BJ (cell line): ENCODE data around the gene SULF2. TPM values are rescaled to one million over a fixed set of nuclear protein-coding genes. Genes with fewer than 3 reads are reported as not detected.

ENCODE experiments used
- CTCF ChIA-PET: fragments of 350-600 bp; formaldehyde crosslinking; extraction: SDS; loops from one replicate; lab custom pipeline; 2021; ENCODE audit warnings: antibody characterized with exemption, inconsistent platforms; lab: Yijun Ruan, JAX
- POLR2A ChIA-PET: fragments of 300-600 bp; sonication (Branson Sonifier 250); formaldehyde crosslinking; extraction: SDS; loops from one replicate; lab custom pipeline; 2021; ENCODE audit warnings: antibody characterized with exemption; lab: Charles Lee
- DNase-seq: peaks from one replicate; pipeline ENCODE4 v3.0.0-alpha.2; 2011; ENCODE audit warnings: low read depth
- H3K27me3 ChIP-seq: 2 replicates; pipeline ENCODE4 v1.6.0; 2011; ENCODE audit warnings: low read length; ENCODE audit not compliant: control insufficient read depth, insufficient read depth
- H3K36me3 ChIP-seq: 2 replicates; pipeline ENCODE4 v1.5.1; 2011; ENCODE audit warnings: low read length; ENCODE audit not compliant: control insufficient read depth, insufficient read depth
- H3K4me3 ChIP-seq: 2 replicates; pipeline ENCODE4 v1.5.1; 2011; ENCODE audit warnings: low read depth, mild to moderate bottlenecking, control low read depth, low read length
- polyA plus RNA-seq: library from polyadenylated mRNA; depleted of rRNA; stranded (reverse); fragments of >200 nt; gene quantifications from 2 replicates; pipeline ENCODE4 v1.2.3, GENCODE V29; 2011
- TF ChIP-seq, protein P1 (sequence below): IDR thresholded peaks from 2 replicates; pipeline ENCODE4 v1.5.1; 2011; ENCODE audit warnings: low read depth, mild to moderate bottlenecking, control low read depth, inconsistent platforms, low read length, moderate library complexity; ENCODE audit not compliant: insufficient read depth

SULF2 gene
- polyA plus RNA-seq, 1 experiment = 13.2 TPM

DNA sequence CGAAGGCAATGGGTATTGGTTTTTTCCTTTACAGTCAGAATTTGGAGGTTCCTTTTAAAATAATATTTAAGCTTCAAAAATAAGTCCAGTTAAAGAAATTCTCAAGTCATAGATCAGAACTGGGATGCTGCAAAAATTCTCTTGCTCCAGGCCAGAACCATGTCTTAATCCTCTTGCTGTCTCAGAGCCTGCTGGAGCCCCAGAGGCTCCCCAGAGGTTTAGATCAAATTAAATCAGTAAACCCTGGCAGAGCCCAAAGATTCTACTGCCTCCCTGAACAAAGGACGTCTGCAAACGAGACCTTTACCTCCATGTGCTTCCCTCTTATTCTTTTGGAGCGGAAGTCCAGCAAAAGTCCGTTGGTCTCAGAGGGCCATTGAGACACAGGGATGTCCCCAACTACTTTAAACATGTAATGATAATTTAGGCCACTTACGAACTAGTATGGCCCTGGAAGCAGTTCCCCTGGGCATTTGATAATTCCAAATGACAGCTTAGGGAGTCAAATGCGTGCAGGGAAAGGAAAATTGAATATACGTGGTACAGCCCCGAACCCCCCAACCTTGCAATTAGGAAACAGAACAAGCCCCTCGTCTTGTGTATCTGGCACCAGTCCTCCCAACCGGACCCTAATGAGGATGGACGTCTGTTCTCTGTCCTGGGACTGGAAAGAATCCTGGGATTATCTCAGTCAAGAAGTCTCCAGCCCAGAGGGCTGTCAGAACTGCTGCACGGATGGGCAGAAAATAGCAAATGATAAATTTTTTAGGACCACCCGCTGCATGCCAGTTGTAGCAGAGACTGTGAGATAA, 31.5 kb downstream of the SULF2 start:
- peaks cover 2% of the 10 kb centered on the region; the same call in 1 of the 2 replicates for H3K27me3 ChIP-seq
- POLR2A ChIA-PET = no interaction called here
- CTCF ChIA-PET = interaction anchor here (1.6 kb wide), 1 partner anchor 12 kb away, joined by 3 read pairs; no protein-coding TSS in a partner anchor

DNA sequence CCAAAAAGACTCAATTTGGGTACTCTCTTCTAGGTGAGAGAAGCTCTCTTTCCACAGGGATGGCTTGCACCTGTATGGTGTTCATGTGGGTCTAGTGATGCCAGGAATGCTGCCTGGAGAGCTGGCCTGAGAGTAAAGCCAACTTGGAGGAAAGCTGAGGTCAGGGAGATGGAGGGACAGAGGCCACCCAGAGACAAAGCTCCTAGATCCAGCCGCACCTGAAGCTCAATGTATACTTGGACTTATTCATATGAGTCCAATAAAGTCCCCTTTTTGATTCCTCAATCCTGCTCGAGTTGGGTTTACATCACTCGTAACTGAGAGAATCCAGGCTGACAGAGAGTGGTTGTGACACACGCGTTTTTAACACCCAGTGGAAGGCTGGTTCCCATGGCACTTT, 33.8 kb downstream of the SULF2 start:
- Histone ChIP-seq H3K36me3 (no peaks in the 10 kb centered on the region; the same call in 1 of the 2 replicates), H3K27me3 (peaks cover 2% of the 10 kb centered on the region; the same call in 1 of the 2 replicates), H3K4me3 (no peak overlapping the region)
- TF ChIP-seq, protein P1, sequence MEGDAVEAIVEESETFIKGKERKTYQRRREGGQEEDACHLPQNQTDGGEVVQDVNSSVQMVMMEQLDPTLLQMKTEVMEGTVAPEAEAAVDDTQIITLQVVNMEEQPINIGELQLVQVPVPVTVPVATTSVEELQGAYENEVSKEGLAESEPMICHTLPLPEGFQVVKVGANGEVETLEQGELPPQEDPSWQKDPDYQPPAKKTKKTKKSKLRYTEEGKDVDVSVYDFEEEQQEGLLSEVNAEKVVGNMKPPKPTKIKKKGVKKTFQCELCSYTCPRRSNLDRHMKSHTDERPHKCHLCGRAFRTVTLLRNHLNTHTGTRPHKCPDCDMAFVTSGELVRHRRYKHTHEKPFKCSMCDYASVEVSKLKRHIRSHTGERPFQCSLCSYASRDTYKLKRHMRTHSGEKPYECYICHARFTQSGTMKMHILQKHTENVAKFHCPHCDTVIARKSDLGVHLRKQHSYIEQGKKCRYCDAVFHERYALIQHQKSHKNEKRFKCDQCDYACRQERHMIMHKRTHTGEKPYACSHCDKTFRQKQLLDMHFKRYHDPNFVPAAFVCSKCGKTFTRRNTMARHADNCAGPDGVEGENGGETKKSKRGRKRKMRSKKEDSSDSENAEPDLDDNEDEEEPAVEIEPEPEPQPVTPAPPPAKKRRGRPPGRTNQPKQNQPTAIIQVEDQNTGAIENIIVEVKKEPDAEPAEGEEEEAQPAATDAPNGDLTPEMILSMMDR = no peak
- DNase-seq = no peak
- CTCF ChIA-PET = interaction anchor here (1.3 to 2.5 kb wide), 2 partner anchors 27 to 35 kb away, joined by 3 to 6 read pairs; no protein-coding TSS in a partner anchor
- POLR2A ChIA-PET = no interaction called here

More for the DNA sequence above, 31.5 kb downstream of the SULF2 start:
- DNase-seq = no peak
- Histone ChIP-seq H3K36me3 (no peaks in the 10 kb centered on the region; the same call in 1 of the 2 replicates), H3K4me3 (no peak overlapping the region)
- TF ChIP-seq, protein P1 = no peak

DNA sequence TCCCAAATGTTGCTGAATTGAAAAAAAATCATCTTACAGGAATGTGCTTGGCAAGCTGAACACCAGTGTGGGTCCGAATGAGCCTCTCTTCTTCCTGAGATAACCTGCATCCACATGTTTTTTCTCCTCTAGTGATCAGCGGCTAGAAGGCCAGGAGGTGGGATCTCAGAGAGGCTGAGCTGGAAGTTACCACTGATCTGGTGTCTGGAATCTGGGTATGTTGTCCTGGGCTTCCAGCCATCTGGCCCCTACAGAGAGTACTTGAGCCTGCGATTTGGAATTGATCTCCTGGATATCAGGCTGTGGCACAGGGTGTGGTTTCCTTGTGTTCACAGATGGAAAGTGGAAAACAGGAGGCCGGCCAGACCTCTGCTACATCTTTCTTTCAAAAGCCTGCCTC, 35.9 kb downstream of the SULF2 start:
- POLR2A ChIA-PET = no interaction called here
- no peak for DNase-seq

DNA sequence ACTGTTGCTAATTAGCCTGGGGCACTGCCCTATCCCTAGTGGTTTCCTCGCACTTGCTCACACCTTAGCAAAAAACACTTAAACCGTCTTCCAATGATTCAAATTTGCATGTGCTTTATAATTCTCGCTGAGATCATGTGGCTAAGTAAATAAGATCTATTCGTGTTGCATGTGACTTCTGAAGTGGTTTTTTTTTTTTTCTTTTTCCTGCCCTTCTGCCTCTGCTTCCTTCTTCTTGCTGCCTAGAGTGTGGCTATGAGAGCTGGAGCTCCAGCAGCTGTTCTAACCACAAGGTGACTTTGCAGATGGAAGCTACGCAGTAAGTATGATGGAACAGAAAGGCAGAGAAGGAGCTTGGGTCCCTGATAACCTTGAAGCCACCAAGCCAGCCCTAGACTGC, 36.5 kb downstream of the SULF2 start:
- no peaks in the 10 kb centered on the region for H3K36me3 ChIP-seq
- no peak for DNase-seq
- CTCF ChIA-PET = interaction anchor here (0.5 kb wide), 1 partner anchor 28 kb away, joined by 3 read pairs; no protein-coding TSS in a partner anchor
- H3K4me3 ChIP-seq = no peak overlapping the region
- POLR2A ChIA-PET = no interaction called here
- TF ChIP-seq, protein P1 = no peak
- H3K27me3 ChIP-seq = peaks cover 2% of the 10 kb centered on the region; the same call in 1 of the 2 replicates

More for the DNA sequence above, 35.9 kb downstream of the SULF2 start:
- peaks cover 2% of the 10 kb centered on the region; the same call in 1 of the 2 replicates for H3K27me3 ChIP-seq
- H3K36me3 ChIP-seq = no peaks in the 10 kb centered on the region
- CTCF ChIA-PET = interaction anchor here (0.5 to 1.2 kb wide), 2 partner anchors 10 to 28 kb away, joined by 3 read pairs; no protein-coding TSS in a partner anchor
- TF ChIP-seq, protein P1 = no peak
- no peak overlapping the region for H3K4me3 ChIP-seq

DNA sequence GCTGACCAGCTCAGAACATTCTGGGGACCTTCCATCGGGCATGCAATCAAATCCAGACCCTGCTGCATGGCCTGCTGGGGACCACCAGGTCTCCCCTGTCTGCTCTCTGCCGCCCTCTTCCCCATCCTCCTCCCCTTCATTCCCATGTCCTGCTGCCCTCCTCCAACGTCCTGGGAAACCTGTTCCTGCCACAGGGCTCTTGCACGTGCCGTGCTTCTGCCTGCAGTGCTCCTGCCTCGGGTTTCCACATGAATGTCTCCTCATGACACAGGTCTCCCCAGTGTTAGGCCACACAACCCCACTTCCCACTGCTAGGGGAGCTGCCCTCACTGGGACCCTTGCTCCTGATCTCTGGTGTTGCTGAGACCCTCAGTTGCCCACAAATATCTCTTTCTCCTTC, 37.2 kb downstream of the SULF2 start:
- H3K27me3 ChIP-seq = peaks cover 4% of the 10 kb centered on the region; the same call in 1 of the 2 replicates
- H3K36me3 ChIP-seq = no peaks in the 10 kb centered on the region
- H3K4me3 ChIP-seq = no peak overlapping the region
- CTCF ChIA-PET = interaction anchor here (0.5 kb wide), 1 partner anchor 55 kb away, joined by 3 read pairs; no protein-coding TSS in a partner anchor
- POLR2A ChIA-PET = no interaction called here
- no peak for DNase-seq
- TF ChIP-seq, protein P1 = no peak
